Stomach (tissue), 4 donors: ENCODE results near the gene QPRT.

Experiments
- CTCF ChIP-seq, 7 experiments: fragments of 450-650 bp in 4 of 7; fragments of 200-600 bp in 3 of 7; sonication (generic) in 3 of 7; IDR thresholded peaks; one replicate each; pipeline ENCODE4 v1.5.1; 2016 to 2019; ENCODE audit warnings: antibody characterized with exemption in 7 of 7, control low read depth in 2 of 7, mild to moderate bottlenecking in 1 of 7
- POLR2A ChIP-seq, 4 donors: fragments of 450-650 bp; IDR thresholded peaks; one replicate each; pipeline ENCODE4 v1.6.1; 2016; ENCODE audit warnings: antibody characterized with exemption in 4 of 4, control low read depth in 2 of 4, mild to moderate bottlenecking in 1 of 4, moderate library complexity in 1 of 4
- POLR2AphosphoS5 ChIP-seq, 3 donors: sonication (generic); formaldehyde crosslinking; IDR thresholded peaks; one replicate each; pipeline ENCODE4 v1.6.1; 2016; ENCODE audit warnings: antibody characterized with exemption in 3 of 3

DNA sequence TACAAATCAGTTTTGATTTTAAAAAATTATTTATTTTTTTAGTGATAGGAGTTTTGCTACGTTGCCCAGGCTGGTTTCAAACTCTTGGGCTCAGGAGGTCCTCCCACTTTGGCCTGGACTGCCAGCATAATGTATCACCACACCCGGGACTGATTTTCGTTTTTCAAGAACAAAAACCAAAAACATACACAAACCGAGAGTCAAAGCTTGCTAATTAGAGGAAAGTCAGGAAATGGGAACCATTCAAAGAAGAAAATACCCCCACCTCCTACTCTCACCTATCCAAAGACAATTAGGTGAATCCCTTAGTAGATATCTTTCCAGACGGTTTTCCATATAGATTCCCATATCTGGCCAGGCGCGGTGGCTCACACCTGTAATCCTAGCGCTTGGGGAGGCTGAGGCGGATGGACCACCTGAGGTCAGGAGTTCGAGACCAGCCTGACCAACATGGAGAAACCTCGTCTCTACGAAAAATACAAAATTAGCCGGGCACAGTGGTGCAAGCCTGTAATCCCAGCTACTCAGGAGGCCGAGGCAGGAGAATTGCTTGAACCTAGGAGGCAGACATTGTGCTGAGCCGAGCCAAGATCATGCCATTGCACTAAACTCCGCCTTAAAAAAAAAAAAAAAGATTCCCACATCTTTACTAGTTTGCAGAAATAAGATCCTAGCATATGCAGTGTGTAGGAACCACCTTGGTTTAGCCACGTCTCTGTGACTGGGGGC is 16.8 kb upstream of the QPRT start:
- TF ChIP-seq POLR2A (IDR thresholded peaks at IDR 0.05) = no peak
- TF ChIP-seq CTCF (IDR thresholded peaks at IDR 0.05) = no peak
- no peak for TF ChIP-seq POLR2AphosphoS5 (IDR thresholded peaks at IDR 0.05)
